Astrocyte (in vitro differentiated cells and primary cell): ENCODE results near the gene AMOTL1. TPM values are rescaled to one million over a fixed set of nuclear protein-coding genes. Genes with fewer than 3 reads are reported as not detected.

ENCODE experiments used
- DNase-seq: peaks from one replicate; pipeline ENCODE4 v3.0.0-alpha.2; 2010; ENCODE audit warnings: low read depth
- FAIRE-seq: peaks from 2 replicates; lab custom pipeline; 2011; peaks lifted over from hg19 to GRCh38; lab: Jason Lieb, UNC
- H2AFZ ChIP-seq: 2 replicates; pipeline ENCODE4 v1.6.0; 2012; ENCODE audit warnings: low read depth, low read length, inconsistent platforms
- H3K27ac ChIP-seq: 2 replicates; pipeline ENCODE4 v1.5.1; 2011; ENCODE audit warnings: low read depth, low read length, inconsistent platforms
- H3K27me3 ChIP-seq: 2 replicates; pipeline ENCODE4 v1.6.0; 2011; ENCODE audit warnings: low read length, inconsistent platforms; ENCODE audit not compliant: insufficient read depth
- H3K36me3 ChIP-seq: 2 replicates; pipeline ENCODE4 v1.5.1; 2011; ENCODE audit warnings: low read length, inconsistent platforms; ENCODE audit not compliant: insufficient read depth
- H3K4me1 ChIP-seq: 2 replicates; pipeline ENCODE4 v1.5.1; 2011; ENCODE audit warnings: low read length, inconsistent platforms; ENCODE audit not compliant: insufficient read depth
- H3K4me2 ChIP-seq: 2 replicates; pipeline ENCODE4 v1.6.0; 2012; ENCODE audit warnings: low read length, inconsistent platforms
- H3K4me3 ChIP-seq: 2 replicates; pipeline ENCODE4 v1.5.1; 2011; ENCODE audit warnings: low read depth, mild to moderate bottlenecking, low read length, inconsistent platforms; ENCODE audit not compliant: insufficient read depth
- H3K79me2 ChIP-seq: 2 replicates; pipeline ENCODE4 v1.6.0; 2012; ENCODE audit warnings: mild to moderate bottlenecking, low read length, inconsistent platforms; ENCODE audit not compliant: insufficient read depth
- H3K9ac ChIP-seq: 2 replicates; pipeline ENCODE4 v1.6.0; 2012; ENCODE audit warnings: mild to moderate bottlenecking, low read length, inconsistent platforms
- H3K9me3 ChIP-seq: 2 replicates; pipeline ENCODE4 v1.5.1; 2012; ENCODE audit warnings: low read depth, mild to moderate bottlenecking, low read length, inconsistent platforms; ENCODE audit not compliant: insufficient read depth
- H4K20me1 ChIP-seq: 2 replicates; pipeline ENCODE4 v1.6.0; 2012; ENCODE audit warnings: low read length, inconsistent platforms; ENCODE audit not compliant: insufficient read depth
- H3K27ac Mint-ChIP-seq: one replicate; pipeline ENCODE4 v1.8.0; 2021; ENCODE audit warnings: mild to moderate bottlenecking, mixed read lengths; ENCODE audit not compliant: unreplicated experiment
- H3K27me3 Mint-ChIP-seq: one replicate; pipeline ENCODE4 v1.8.0; 2021; ENCODE audit warnings: low read depth, mixed read lengths; ENCODE audit not compliant: unreplicated experiment
- H3K36me3 Mint-ChIP-seq: one replicate; pipeline ENCODE4 v1.8.0; 2021; ENCODE audit warnings: low read depth, mixed read lengths; ENCODE audit not compliant: unreplicated experiment
- H3K4me1 Mint-ChIP-seq: one replicate; pipeline ENCODE4 v1.8.0; 2021; ENCODE audit warnings: low read depth, mixed read lengths; ENCODE audit not compliant: unreplicated experiment
- H3K4me3 Mint-ChIP-seq: one replicate; pipeline ENCODE4 v1.8.0; 2021; ENCODE audit warnings: mild to moderate bottlenecking, moderate library complexity, mixed read lengths; ENCODE audit not compliant: unreplicated experiment
- H3K9me3 Mint-ChIP-seq: one replicate; pipeline ENCODE4 v1.8.0; 2021; ENCODE audit warnings: mild to moderate bottlenecking, mixed read lengths; ENCODE audit not compliant: unreplicated experiment
- CTCF ChIP-seq: IDR thresholded peaks from 2 replicates; pipeline ENCODE4 v1.5.1; 2011; ENCODE audit warnings: low read depth, mild to moderate bottlenecking, inconsistent platforms, low read length, moderate library complexity; ENCODE audit not compliant: insufficient read depth
- EZH2 ChIP-seq: IDR thresholded peaks from 2 replicates; pipeline ENCODE4 v1.6.1; 2012; ENCODE audit warnings: mild to moderate bottlenecking, low read length, inconsistent platforms; ENCODE audit not compliant: insufficient read depth
- total RNA-seq: library from RNA; stranded (reverse); gene quantifications from 2 replicates; pipeline ENCODE4 v1.2.1, GENCODE V29; 2021

Gene AMOTL1
- total RNA-seq, 1 donor from 2014 or later: 47.8 TPM

GRCh38 chr11:94792451-94792850, 24.3 kb downstream of the AMOTL1 start:
- FAIRE-seq: no peak
- Histone ChIP-seq H2AFZ (no peak overlapping the region), H3K27ac (peak overlapping the region; percentile 99), H3K27me3 (no peaks in the 10 kb centered on the region), H3K4me3 (no peak overlapping the region), H3K4me1 (peaks cover 82% of the 10 kb centered on the region), H4K20me1 (peaks cover 42% of the 10 kb centered on the region), H3K9me3 (no peaks in the 10 kb centered on the region), H3K4me2 (peak overlapping the region; percentile 85), H3K79me2 (peaks cover 79% of the 10 kb centered on the region), H3K36me3 (no peaks in the 10 kb centered on the region), H3K9ac (peak overlapping the region; percentile 84)
- Mint-ChIP-seq H3K27ac (peak overlapping the region; percentile 10), H3K4me3 (no peak overlapping the region), H3K9me3 (no peaks in the 10 kb centered on the region), H3K4me1 (peaks cover 66% of the 10 kb centered on the region), H3K27me3 (no peaks in the 10 kb centered on the region), H3K36me3 (peaks cover 4% of the 10 kb centered on the region)
- no peak for TF ChIP-seq EZH2
- no peak for TF ChIP-seq CTCF
- DNase-seq: no peak

DNA sequence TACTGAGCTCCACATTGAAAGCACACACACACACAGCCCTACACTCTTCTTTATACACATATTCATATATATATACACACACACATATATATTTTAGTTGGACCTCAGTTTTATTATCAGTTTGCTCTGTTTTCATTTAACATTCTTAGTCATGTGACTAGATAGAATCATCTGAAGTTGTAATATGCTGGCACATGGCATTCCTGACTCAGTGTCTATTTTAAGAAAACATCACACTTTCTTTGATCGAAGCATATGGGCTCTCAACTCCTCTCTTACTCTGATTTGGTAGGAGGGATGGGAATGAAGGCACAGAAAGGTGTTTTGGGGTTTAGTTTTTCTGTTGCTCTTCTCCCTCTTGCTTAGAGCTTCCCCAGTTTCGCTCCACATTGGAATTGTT, 24.8 kb downstream of the AMOTL1 start:
- H3K79me2 ChIP-seq: peaks cover 79% of the 10 kb centered on the region
- no peak overlapping the region for H3K4me3 Mint-ChIP-seq
- DNase-seq: no peak
- H4K20me1 ChIP-seq: peaks cover 44% of the 10 kb centered on the region
- H3K27me3 ChIP-seq: no peaks in the 10 kb centered on the region
- H3K36me3 Mint-ChIP-seq: peaks cover 4% of the 10 kb centered on the region
- no peaks in the 10 kb centered on the region for H3K27me3 Mint-ChIP-seq
- no peaks in the 10 kb centered on the region for H3K9me3 ChIP-seq
- peaks cover 79% of the 10 kb centered on the region for H3K4me1 ChIP-seq
- no peak for TF ChIP-seq CTCF
- H3K36me3 ChIP-seq: no peaks in the 10 kb centered on the region
- no peak overlapping the region for H3K4me3 ChIP-seq
- no peaks in the 10 kb centered on the region for H3K9me3 Mint-ChIP-seq
- H3K27ac ChIP-seq: peak overlapping the region; percentile 99
- no peak for FAIRE-seq
- peak overlapping the region; percentile 85 for H3K4me2 ChIP-seq
- H3K27ac Mint-ChIP-seq: peak overlapping the region; percentile 65
- H3K4me1 Mint-ChIP-seq: peaks cover 64% of the 10 kb centered on the region
- peak overlapping the region; percentile 84 for H3K9ac ChIP-seq
- H2AFZ ChIP-seq: no peak overlapping the region

- Histone ChIP-seq H3K27ac (peak overlapping the region; percentile 99), H3K4me2 (peak overlapping the region; percentile 85)
Measured at GRCh38 chr11:94793822-94794221, 25.7 kb downstream of the AMOTL1 start.

More at GRCh38 chr11:94793822-94794221, 25.7 kb downstream of the AMOTL1 start:
- Histone ChIP-seq H3K4me1 (peaks cover 71% of the 10 kb centered on the region), H3K9me3 (no peaks in the 10 kb centered on the region), H3K36me3 (no peaks in the 10 kb centered on the region), H3K79me2 (peaks cover 79% of the 10 kb centered on the region), H4K20me1 (peaks cover 45% of the 10 kb centered on the region), H2AFZ (no peak overlapping the region), H3K27me3 (no peaks in the 10 kb centered on the region), H3K4me3 (peak overlapping the region; percentile 62), H3K9ac (peak overlapping the region; percentile 84)
- Mint-ChIP-seq H3K4me1 (peaks cover 56% of the 10 kb centered on the region), H3K36me3 (peaks cover 4% of the 10 kb centered on the region), H3K27me3 (no peaks in the 10 kb centered on the region), H3K9me3 (no peaks in the 10 kb centered on the region), H3K4me3 (peak overlapping the region; percentile 51), H3K27ac (peak overlapping the region; percentile 95)
- DNase-seq (peak; percentile 91), FAIRE-seq (no peak)
- no peak for TF ChIP-seq EZH2
